Adrenal gland (tissue), 12 donors: ENCODE measurements around the gene RIPPLY3. TPM values are rescaled to one million over a fixed set of nuclear protein-coding genes. Genes with fewer than 3 reads are reported as not detected.
A peak's percentile ranks its signal among the peaks of the same experiment; 100 is the strongest.
"Not testable (repeated sequence)": the region's sequence is repeated elsewhere in the genome, so short reads cannot be mapped to it uniquely, and the experiment has no call there.

Source experiments
- DNase-seq, 7 donors: peaks; one replicate each; pipeline ENCODE4 v3.0.0-alpha.2; 2019 to 2020
- H3K27ac ChIP-seq, 5 donors: fragments of 200-600 bp; sonication (generic) in 4 of 5; 1 replicate in 3 of 5; 2 replicates in 2 of 5; pipeline versions ENCODE4 v1.5.1 to v1.8.0; 2016 to 2020; ENCODE audit warnings: mild to moderate bottlenecking in 1 of 5
- H3K27me3 ChIP-seq: fragments of 200-600 bp; 2 replicates; pipeline ENCODE4 v1.8.0; 2021
- H3K36me3 ChIP-seq, 2 donors: fragments of 200-600 bp; replicated peaks in 1 of 2; 1 replicate in 1 of 2; 2 replicates in 1 of 2; pipeline versions ENCODE4 v1.5.1 to v1.8.0; 2018 to 2022
- H3K4me1 ChIP-seq, 2 donors: fragments of 200-600 bp; replicated peaks in 1 of 2; 1 replicate in 1 of 2; 2 replicates in 1 of 2; pipeline versions ENCODE4 v1.5.1 to v1.8.0; 2018 to 2021
- H3K4me3 ChIP-seq, 4 donors: fragments of 200-600 bp; sonication (generic) in 3 of 4; one replicate each; pipeline ENCODE4 v1.5.1; 2016 to 2018
- H3K9me3 ChIP-seq, 3 donors: fragments of 200-600 bp; sonication (generic) in 1 of 3; replicated peaks in 1 of 3; 1 replicate in 2 of 3; 2 replicates in 1 of 3; pipeline versions ENCODE4 v1.5.1 to v1.8.0; 2016 to 2021
- CTCF ChIP-seq, 6 experiments: fragments of 450-650 bp in 4 of 6; fragments of 200-600 bp in 2 of 6; sonication (generic) in 1 of 6; IDR thresholded peaks; 1 replicate in 5 of 6; 2 replicates in 1 of 6; pipeline versions ENCODE4 v1.5.1 to v1.8.0; 2016 to 2021; ENCODE audit warnings: antibody characterized with exemption in 6 of 6, mild to moderate bottlenecking in 2 of 6, moderate library complexity in 1 of 6
- POLR2A ChIP-seq, 2 donors: fragments of 450-650 bp; IDR thresholded peaks; one replicate each; pipeline ENCODE4 v1.6.1; 2017; ENCODE audit warnings: antibody characterized with exemption in 2 of 2, mild to moderate bottlenecking in 2 of 2, moderate library complexity in 1 of 2
- WGBS, 4 donors: extraction: QIAGEN DNeasy Blood & Tissue Kit in 2 of 4; methylation state at CpG; one replicate each; pipeline versions ENCODE4 v1.1.5 to v1.1.7; 2013 to 2017; 5-methylcytosine and 5-hydroxymethylcytosine counted together
- intact Hi-C, 2 donors: fragments of 100-400 bp; cut with DNase I; formaldehyde crosslinking; loops; one replicate each; pipeline versions ENCODE4 v1.14.1 to v1.15.0; 2022 to 2023
- polyA plus RNA-seq, 3 donors: library from polyadenylated mRNA; stranded (reverse); fragments of 200-250 nt in 2 of 3; fragments of 350-450 nt in 1 of 3; fragmentation: Illumina TruSeq in 1 of 3; extraction: RNeasy Lipid Tissue Mini Kit (QIAGEN cat#74804) in 1 of 3; gene quantifications; one replicate each; pipeline ENCODE4 v1.2.3, GENCODE V29; 2013 to 2014
- total RNA-seq, 9 donors: library from RNA; depleted of rRNA in 4 of 9; stranded (reverse); fragments of >200 nt in 4 of 9; fragments of 120-200 nt in 1 of 9; fragmentation: NEBNext Ultra II Directional in 1 of 9; extraction: Animal tissue kit (Norgen Biotek cat#: 25700) in 1 of 9; gene quantifications; one replicate each; pipeline versions ENCODE4 v1.1.0 to v1.2.4, GENCODE V29; 2013 to 2023
- donor health status: healthy with polysubstance abuse.
- donor health status: Bipolar disorder and iron deficiency.
- donor health status: DM: yes; HTN: yes; CAD: no.
- donor health status: DM: no; HTN: no; CAD: no.
- donor health status: DM: no; HTN: no; CAD: no.
- donor health status: DM: yes; HTN: yes; CAD: no.

RIPPLY3 gene
- total and polyA plus RNA-seq, 12 donors: 0.17 to 1.3 (median 0.39) TPM; not detected in 3

DNA sequence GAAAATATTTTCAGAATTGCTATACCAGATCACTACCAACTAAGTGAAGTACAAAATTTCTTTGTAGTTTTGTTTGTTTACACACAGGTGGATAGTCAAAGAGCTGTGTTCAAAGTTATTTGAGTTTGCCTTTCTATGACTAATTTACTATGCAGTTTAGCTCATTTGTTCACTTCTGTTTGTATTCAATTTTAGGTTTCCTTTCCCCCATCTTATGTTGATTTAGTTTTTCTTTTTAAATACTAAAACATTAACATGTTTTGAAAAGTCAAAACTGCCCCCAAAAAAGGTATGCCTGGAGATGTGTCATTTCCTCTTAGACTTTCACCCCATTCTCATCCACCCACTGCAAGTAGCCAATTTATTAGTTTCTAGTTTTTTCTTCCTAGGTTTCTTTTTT is 18.7 kb upstream of the RIPPLY3 start:
- TF ChIP-seq CTCF (IDR thresholded peaks at IDR 0.05) (no peak), POLR2A (IDR thresholded peaks at IDR 0.05) (no peak)
- Histone ChIP-seq H3K36me3 (no peaks in the 10 kb centered on the region), H3K27me3 (no peaks in the 10 kb centered on the region), H3K27ac (no peak overlapping the region), H3K4me3 (no peak overlapping the region), H3K9me3 (no peaks in the 10 kb centered on the region), H3K4me1 (peaks cover 0 to 6% of the 10 kb centered on the region in 2 donors)
- no peak for DNase-seq
- intact Hi-C loops: no loop called here

- Histone ChIP-seq H3K27me3 (no peaks in the 10 kb centered on the region), H3K9me3 (no peaks in the 10 kb centered on the region), H3K4me1 (peaks cover 0 to 6% of the 10 kb centered on the region in 2 donors), H3K36me3 (no peaks in the 10 kb centered on the region), H3K4me3 (no peak overlapping the region), H3K27ac (no peak overlapping the region)
- 86 to 93% (median 88%) methylated on average over 4 of the region's 4 CpGs for WGBS, 4 donors
- intact Hi-C loops: no loop called here
- no peak for TF ChIP-seq CTCF (IDR thresholded peaks at IDR 0.05)
- no peak for TF ChIP-seq POLR2A (IDR thresholded peaks at IDR 0.05)
- no peak for DNase-seq
Observed at GRCh38 chr21:36988536-36988935, 18.0 kb upstream of the RIPPLY3 start.

- WGBS, 4 donors: 38 to 41% (median 39%) methylated on average over 21 to 22 of the region's 22 CpGs
- Histone ChIP-seq H3K4me3 (peak overlapping the region in 2 of 4 donors; percentile 81 to 82), H3K27ac (peak overlapping the region; percentile 61 to 99 (median 93))
- intact Hi-C loops, H3K9me3 ChIP-seq, DNase-seq, H3K27me3 ChIP-seq, H3K4me1 ChIP-seq, H3K36me3 ChIP-seq: not testable (repeated sequence)
Observed at GRCh38 chr21:36989199-36989698, 17.3 kb upstream of the RIPPLY3 start.

- H3K27ac ChIP-seq: peak overlapping the region; percentile 61 to 99 (median 93)
- H3K36me3 ChIP-seq: no peaks in the 10 kb centered on the region
- H3K4me3 ChIP-seq: peak overlapping the region in 2 of 4 donors; percentile 81 to 82
- no peaks in the 10 kb centered on the region for H3K27me3 ChIP-seq
- WGBS, 4 donors: 2 to 12% (median 5%) methylated on average over 10 to 97 of the region's 97 CpGs
- H3K4me1 ChIP-seq: peaks cover 0 to 6% of the 10 kb centered on the region in 2 donors
- H3K9me3 ChIP-seq: no peaks in the 10 kb centered on the region
- intact Hi-C loops: no loop called here
- TF ChIP-seq CTCF (IDR thresholded peaks at IDR 0.05): peak; percentile 41 to 98 (median 78)
- peak; percentile 23 to 59 for TF ChIP-seq POLR2A (IDR thresholded peaks at IDR 0.05)
- peak; percentile 93 to 96 (median 94) for DNase-seq
Observed at GRCh38 chr21:36989699-36990507, 16.6 kb upstream of the RIPPLY3 start.
